GM03348 (cell line): ENCODE data around the gene FNIP2.
"Not testable (repeated sequence)": the region's sequence is repeated elsewhere in the genome, so short reads cannot be mapped to it uniquely, and the experiment has no call there.

ENCODE experiments used
- DNase-seq: peaks from one replicate; pipeline ENCODE4 v3.0.0; 2012; ENCODE audit warnings: low spot score

Gene FNIP2

GRCh38 chr4:158793430-158793829 is 24.6 kb downstream of the FNIP2 start:
- not testable (repeated sequence) for DNase-seq

DNA sequence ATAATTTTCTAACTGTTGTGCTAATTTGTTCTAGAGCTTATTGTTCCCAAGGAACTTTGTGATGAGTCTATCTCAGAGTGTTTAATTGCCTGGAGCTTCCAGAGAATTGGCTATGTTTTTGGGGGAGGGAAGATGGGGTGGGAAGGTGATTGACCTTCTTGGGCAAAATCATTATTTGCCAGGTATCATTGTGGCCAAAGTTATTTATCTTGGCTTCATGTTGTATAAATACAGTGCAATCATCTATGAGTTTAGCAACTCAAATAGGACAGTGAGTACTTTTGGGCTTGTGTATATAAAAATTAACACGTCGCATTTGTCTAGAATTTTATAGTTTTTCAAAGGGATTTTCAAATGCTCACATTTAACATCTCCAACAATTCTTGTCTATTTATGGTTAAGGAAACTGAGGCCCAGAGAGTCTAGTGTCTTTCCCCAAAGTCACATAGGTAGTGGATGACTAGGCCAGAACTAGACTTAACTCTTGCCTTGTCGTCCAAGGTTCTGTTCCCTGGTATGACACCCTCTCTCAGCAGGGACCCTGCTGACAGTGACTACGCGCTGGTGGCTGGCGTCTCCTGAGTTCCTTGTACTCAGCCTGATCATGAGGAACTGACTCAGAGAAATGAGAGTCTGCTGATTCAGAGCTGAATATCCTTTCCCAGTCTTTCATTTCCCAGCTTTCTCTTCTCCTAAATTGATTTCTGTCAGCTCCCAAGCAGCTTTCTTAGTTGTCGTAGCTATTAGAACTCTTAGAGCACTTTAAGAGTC is 27.7 kb downstream of the FNIP2 start:
- peak; percentile 23 for DNase-seq

DNA sequence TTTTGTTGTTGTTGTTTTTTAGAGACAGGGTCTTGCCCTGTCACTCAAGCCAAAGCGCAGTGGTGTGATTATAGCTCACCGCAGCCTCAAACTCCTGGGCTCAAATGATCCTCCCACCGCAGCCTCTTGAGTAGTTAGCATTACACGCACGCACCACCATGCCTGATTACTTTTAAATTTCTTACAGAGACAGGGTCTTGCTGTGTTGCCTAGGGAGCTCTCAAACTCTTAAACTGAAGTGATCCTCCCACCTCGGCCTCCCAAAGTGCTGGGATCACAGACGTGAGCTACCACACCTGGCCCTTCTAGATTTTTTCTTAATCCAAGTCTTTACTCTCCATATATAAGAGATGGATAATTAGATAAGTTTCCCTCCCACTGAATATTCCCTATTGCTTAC is 29.2 kb downstream of the FNIP2 start:
- no peak for DNase-seq

- DNase-seq, result no peak
These were observed 30.4 kb downstream of the FNIP2 start for GRCh38 chr4:158799013-158799770.

DNA sequence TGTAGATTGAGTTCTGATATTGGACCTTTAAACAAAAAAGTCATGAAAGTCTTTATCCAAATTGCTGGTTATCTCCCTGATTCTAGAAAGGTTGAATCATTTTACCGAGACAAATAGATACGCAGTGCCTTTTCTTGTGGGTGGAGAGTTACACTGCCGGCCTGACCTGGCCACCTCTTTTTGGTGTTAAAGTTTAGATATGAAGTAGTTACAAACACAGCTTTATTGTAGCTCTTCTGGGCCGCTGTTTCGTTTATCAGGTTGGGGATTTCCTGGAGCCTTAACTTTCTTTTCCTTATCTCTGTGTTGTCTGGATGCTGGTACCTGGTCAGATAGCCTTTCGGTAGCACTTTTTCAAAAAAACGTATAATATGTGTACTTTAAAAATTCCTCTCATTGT is 31.0 kb downstream of the FNIP2 start:
- DNase-seq, result no peak

DNA sequence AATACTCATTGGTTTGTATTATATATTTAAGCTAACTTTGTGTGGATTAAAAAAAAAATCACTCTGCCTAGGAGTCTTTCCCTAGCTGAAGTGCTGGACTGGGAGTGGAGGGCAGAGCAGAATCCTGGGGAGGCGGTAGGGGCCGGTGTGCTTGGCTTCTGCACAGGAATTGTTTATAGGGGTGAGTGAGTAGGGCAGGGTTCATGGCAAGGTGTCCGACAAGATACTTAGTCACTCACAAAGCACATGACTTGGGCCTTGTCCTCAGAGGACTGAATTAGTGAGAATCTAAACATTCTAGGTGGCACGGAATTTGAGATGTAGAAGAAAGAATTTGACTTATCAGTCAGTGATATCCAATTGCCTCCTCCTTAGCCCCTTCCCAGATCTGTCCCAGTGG is 32.2 kb downstream of the FNIP2 start:
- DNase-seq, result no peak

- DNase-seq, result no peak
These were observed 32.9 kb downstream of the FNIP2 start for GRCh38 chr4:158801677-158802076.

DNA sequence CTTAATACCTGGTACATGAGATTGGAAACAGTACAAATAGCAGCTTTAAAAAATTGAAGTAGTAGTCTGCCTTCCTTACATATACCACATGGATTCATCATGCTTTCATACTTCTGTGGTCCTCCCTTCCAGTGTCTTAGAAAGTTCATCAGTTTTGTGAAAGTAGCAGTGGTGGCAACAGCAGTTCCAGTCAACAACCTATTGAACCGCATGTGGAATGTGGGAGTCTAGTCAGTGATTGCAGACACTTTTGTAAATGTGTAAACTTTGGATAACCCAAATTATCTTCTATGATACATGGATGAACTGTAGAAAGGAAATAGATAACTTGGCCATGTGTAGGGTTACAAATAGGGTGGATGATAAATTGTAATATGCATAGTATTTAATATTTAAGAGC is 34.1 kb downstream of the FNIP2 start:
- DNase-seq, result no peak

DNA sequence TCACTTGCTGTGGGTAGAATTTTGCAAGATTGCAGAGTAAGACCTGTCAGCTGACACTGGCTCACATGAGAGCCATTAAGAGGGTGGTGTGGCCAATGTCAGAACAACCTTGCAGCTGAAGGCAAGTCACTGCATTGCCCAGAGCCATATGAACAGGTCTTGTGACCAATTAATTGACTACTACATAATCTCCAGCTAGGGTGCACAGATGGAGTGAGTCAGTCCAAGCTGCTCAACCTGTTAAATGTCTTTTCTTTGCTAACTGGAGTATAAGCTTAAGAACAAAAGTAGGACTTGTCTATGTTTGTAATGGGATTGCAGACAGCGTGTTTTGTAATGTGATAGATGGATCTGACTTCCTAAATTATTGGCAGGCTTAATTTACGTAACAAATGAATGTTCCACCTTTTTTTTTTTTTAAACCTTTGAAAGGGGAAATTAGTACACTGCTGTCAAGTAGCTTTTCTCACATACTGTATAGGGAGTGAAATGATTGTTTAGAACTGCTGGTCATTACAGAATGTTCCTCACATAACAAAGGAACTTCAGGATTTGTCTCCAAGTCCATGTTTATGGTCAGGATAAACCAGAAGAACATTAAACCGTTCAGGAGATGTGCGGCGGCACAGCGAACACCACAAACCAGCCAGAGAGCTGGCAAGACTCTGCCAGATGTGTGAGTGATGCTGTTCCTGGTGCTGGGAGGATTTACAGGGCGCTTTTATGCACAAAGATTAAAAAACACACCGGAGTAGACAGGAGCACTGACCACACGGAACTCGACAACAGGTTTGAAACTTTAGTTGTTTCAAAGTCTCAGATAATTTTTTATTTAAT is 37.0 kb downstream of the FNIP2 start:
- DNase-seq, result no peak

DNA sequence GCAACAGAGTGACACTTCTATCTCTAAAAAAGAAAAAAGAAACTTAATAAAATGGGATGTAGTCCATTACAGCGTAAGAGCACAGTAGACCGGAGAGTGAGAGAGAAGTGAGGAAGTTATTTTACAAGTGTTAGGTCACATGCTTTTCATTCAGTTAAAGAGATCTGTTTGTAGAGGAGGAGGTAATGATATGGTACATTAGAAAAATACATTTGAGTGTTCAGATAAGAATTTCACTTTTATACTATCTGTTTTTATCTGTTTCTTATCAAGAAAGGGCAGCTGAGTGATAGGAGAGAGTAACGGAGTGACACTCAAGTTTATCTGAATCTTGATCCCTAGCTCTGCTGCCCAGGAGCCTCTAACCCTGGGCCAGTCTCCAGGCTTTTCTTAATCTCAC is 38.9 kb downstream of the FNIP2 start:
- no peak for DNase-seq

GRCh38 chr4:158808399-158808798 is 39.6 kb downstream of the FNIP2 start:
- DNase-seq, result no peak

- not testable (repeated sequence) for DNase-seq
These were observed 40.4 kb downstream of the FNIP2 start for GRCh38 chr4:158809208-158809607.

DNA sequence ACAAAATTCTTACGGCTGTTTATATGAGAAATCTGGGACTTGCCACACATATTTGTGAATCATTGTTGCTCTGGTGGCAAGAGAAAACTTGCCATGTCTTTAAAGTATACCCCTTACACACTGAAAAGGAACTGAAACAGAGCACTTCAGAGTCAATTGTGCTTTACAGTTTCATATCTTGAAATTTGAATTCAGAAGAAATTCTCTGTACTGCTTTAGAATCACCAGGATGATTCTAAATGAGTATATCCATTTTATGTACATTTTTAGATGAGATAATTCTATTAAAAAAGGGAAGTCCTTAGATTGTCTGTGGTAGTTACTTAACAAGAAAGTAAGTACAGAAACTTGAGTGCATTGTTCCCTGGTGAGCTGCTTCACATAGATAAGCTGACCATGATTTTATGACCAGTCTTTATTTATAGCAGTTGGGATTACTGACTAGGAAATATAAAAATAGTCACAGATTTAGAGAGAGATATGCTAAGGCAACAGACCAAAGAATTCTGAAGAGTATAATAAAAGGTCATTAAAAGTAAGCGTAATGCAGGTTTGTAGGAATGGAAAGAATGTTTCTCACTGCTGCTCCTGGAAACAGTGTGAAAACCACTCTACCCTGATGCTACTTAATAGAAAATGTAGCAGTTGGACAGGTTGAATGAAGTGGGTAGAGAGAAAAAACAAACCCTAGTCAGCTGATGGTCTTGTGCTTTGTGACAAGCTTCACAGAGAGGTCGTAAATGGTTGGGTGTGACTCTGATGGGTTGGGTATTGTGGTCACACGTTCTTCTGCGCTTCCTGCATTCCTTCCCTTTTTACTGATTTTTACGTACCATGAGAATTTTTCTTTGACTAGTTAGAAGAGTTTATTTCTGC is 41.0 kb downstream of the FNIP2 start:
- peak; percentile 73 for DNase-seq

GRCh38 chr4:158810487-158811215 is 41.8 kb downstream of the FNIP2 start:
- peak; percentile 81 for DNase-seq

DNA sequence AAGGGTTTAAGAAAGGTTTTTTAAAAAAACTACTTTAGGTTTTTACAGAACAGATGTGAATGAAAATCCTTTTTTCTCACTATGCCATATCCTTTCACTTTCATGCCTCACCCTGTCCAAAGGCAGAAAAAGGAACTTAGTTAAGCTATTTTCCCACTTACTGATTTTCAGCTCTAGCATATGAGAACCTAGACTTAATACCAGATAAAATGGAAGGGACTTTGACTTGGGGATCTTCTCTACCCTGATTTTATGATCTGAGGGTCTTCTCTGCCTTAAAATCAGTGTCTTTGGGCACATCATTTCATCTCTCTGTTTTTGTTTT is 42.4 kb downstream of the FNIP2 start:
- no peak for DNase-seq

DNA sequence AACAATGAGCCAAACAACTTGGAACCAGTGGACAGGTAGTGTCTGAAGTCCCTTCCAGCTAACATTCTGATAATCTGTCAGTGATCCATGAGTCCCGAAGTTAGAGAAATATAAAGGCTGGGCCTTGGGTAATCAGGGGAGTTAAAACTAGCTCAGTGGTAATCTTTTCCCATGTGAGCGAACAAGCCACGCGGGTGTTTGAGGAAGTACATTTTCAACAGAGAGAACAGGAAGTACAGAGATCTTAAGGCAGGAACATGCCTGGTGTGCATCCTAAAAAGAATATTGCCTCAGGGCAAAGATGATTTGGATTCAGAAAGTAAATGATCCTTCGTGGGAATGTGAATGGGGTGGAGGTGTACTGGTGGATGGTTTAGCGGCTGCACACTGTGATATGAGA is 42.9 kb downstream of the FNIP2 start:
- DNase-seq, result no peak

DNA sequence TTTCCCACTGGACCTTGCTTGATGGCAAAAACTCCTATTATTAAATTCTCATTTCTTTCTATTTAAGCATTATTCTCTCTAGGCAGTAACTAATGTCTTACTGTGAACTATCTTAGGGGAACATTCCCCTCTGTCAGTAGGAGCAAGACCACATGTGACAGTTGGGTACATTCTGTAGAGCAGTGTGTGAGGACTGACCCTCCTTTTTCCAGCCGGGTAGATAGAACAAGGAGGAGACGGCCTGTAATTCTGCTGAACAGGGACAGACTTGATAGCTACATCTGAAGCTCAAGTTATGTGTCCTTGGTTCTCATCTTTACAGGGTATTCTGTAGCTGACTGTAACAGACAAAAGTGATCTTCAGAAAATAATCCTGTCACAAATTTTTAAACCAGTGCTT is 43.3 kb downstream of the FNIP2 start:
- DNase-seq, result no peak

DNA sequence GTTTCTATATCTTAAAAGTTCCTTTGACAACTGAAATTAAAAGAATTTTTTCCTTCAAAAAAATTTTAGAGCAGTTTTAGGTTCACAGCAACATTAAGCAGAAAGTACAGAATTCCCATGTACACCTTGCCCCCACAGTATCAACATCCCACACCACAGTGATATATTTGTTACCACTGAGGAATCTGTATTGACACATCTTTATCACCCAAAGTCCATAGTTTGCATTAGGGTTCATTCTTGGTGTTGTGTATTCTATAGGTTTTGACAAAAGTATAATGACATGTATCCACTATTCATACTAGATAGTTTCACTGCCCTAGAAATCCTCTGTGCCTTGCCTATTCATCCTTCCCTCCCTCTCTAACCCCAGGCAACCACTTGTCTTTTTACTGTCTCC is 43.7 kb downstream of the FNIP2 start:
- no peak for DNase-seq

GRCh38 chr4:158813113-158813512 is 44.3 kb downstream of the FNIP2 start:
- DNase-seq, result no peak

- DNase-seq, result no peak
These were observed 45.4 kb downstream of the FNIP2 start for GRCh38 chr4:158814207-158814606.
